Breast epithelium (tissue), 3 donors: Measurements from ENCODE around the gene MBTPS1.

Source experiments
- POLR2A ChIP-seq: fragments of 450-650 bp; IDR thresholded peaks from one replicate; pipeline ENCODE4 v1.6.1; 2016; ENCODE audit warnings: antibody characterized with exemption, mild to moderate bottlenecking, moderate library complexity
- POLR2AphosphoS5 ChIP-seq, 3 donors: sonication (generic); formaldehyde crosslinking; IDR thresholded peaks; one replicate each; pipeline ENCODE4 v1.6.1; 2017; ENCODE audit warnings: antibody characterized with exemption in 3 of 3
- TF ChIP-seq, protein P1 (sequence below), 3 donors: fragments of 450-650 bp; IDR thresholded peaks; one replicate each; pipeline ENCODE4 v1.5.1; 2016 to 2017; ENCODE audit warnings: antibody characterized with exemption in 3 of 3, mild to moderate bottlenecking in 3 of 3, moderate library complexity in 3 of 3

DNA sequence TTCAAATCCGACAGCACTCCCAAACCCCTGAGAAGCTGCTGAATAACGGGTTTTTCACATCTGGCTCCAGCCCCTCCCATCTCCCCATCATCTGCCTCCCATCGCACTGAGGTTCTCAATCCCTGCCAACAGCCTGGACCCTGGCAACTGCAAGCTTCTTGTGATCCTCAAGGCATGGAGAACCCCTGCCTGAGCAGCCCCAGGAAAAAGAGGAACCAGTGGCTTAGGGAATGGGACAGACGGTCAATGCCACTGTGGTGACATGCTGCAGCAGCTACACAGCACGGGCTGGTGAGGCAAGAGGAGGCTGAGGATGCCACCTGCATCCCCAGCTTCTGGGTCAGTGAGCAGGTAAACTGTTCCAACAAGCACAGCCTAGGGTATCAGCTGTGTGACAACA lies 3.3 kb upstream of the MBTPS1 start:
- TF ChIP-seq POLR2A (no peak), POLR2AphosphoS5 (IDR thresholded peaks at IDR 0.05) (no peak)
- TF ChIP-seq, protein P1, sequence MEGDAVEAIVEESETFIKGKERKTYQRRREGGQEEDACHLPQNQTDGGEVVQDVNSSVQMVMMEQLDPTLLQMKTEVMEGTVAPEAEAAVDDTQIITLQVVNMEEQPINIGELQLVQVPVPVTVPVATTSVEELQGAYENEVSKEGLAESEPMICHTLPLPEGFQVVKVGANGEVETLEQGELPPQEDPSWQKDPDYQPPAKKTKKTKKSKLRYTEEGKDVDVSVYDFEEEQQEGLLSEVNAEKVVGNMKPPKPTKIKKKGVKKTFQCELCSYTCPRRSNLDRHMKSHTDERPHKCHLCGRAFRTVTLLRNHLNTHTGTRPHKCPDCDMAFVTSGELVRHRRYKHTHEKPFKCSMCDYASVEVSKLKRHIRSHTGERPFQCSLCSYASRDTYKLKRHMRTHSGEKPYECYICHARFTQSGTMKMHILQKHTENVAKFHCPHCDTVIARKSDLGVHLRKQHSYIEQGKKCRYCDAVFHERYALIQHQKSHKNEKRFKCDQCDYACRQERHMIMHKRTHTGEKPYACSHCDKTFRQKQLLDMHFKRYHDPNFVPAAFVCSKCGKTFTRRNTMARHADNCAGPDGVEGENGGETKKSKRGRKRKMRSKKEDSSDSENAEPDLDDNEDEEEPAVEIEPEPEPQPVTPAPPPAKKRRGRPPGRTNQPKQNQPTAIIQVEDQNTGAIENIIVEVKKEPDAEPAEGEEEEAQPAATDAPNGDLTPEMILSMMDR (IDR thresholded peaks at IDR 0.05) = no peak
